Stimulated activated CD8-positive, alpha-beta memory T cell treated with anti-CD3 and anti-CD28 coated beads, Interleukin-15, amount 100 ng/mL, for 24 hours (primary cell): ENCODE data around the gene SNX15.

Source experiments
- DNase-seq: peaks from one replicate; pipeline ENCODE4 v3.0.0-alpha.2; 2020; ENCODE audit warnings: low read depth

The SNX15 gene

GRCh38 chr11:65084598-65085375 is 57.5 kb downstream of the SNX15 start:
- no peak for DNase-seq

DNA sequence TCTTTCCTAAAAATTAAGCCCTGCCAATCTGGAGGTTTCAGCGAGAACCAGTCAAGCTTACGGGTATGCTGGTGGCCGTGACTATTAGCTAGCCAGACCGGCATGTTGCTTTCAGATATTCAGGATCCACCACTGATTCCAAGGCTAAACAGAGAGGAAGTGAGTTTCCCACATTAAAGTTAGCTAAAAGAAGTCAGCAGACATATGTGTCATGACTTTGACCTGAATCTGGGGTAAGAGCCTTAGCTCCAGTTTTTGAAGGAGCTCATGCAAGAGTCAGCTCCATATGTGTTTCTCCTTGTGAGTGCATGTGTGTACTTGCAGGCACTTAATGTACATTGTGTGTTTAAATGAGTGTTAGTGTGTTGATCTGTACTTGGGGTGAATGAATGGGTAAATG is 58.2 kb downstream of the SNX15 start:
- no peak for DNase-seq

DNA sequence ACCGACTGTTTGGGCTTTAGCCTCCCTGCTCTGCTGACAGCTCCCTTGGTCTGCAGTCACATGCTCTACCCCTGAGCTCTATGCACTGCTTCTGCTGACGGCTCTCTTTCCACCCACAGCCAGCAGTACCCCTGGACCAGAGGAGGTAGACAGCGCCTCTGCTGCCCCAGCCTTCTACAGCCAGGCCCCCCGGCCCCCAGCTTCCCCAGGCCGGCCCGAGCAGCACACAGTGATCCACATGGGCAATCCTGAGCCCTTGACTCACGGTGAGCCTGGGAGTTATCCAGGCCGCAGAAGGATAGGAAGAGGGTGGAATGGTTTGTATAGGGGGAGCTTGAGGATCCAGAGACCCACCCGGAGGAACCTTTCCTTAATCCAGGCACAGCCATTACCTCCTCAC is 59.6 kb downstream of the SNX15 start:
- DNase-seq: no peak

DNA sequence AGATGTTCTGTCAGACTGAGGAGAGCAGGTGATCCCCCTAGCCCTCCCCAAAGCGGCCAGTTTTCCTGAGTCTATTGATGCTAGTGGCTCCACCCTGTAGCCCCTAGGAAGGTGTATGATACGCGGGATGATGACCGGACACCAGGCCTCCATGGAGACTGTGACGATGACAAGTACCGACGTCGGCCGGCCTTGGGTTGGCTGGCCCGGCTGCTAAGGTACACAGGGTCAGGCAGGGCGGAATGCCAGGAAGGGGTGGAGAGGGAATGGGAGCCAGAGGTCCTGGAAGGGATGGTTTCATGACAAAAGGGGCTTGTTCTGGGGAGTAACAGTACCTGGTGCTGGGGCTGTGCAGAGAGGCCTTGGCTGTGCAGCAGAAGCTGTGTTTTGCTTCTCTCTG is 60.0 kb downstream of the SNX15 start:
- no peak for DNase-seq

GRCh38 chr11:65087827-65088226 is 60.6 kb downstream of the SNX15 start:
- DNase-seq: no peak

DNA sequence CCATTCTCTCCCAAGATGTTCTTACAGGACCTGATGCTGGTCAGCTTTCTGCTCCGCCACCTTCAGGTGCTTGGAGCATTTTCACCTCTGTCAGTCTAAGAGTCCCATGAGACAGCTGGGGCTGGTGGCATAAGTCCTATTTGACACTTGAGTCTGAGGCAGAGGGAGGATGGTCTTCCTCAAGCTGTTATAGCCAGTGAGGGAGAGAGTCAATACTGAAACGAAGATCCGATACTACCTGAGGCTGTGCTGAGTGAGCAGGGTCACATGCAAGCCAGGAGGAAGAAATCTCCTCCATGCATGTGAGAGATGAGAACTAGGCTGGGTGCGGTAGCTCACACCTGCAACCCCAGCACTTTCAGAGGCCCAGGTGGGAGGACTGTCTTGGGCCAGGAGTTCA is 62.4 kb downstream of the SNX15 start:
- no peak for DNase-seq
